Measurements from ENCODE around the gene C5AR2.
"Not testable (repeated sequence)": the region's sequence is repeated elsewhere in the genome, so short reads cannot be mapped to it uniquely, and the experiment has no call there.

C5AR2 gene

DNA sequence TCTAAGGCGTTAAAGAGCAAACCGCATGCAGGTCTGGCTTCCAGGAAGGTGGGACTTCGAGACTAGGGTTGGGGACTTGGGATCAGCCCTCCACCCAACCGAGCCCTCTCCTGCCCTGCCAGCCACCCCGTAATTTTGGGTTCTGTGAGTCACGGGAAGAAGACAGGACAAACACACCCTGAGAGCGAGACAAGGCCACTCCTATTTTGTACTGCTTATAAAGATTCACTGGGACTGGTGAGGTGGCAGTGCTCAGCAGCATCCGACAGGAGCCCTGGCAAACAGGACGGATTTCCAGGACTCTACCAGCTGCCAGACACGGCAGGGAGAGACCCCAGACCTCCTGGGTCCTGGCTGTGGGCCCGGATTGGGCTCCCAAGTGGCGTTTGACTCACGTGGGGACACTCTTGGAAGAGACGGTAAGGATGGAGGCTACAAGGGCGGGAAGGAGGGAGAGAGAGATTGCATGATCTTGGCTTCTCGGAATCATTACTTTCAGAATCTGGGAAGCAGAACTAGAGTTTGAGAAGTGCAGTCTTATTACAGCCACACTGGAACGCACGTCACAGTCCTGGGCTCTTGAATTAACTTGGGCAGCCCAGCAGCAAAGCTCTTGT, at the start of gene C5AR2:
Gene C5AR2 (plus strand): TSS at position 245 of the 617 bp plus-strand sequence. CDS start 8,625 bp downstream, outside the sequence.
- DNase-seq (ENCODE audit: low read depth), result no peak

GRCh38 chr19:47283405-47284059, 48.4 kb upstream of the C5AR2 start:
- no peak for DNase-seq (ENCODE audit: low read depth)

DNA sequence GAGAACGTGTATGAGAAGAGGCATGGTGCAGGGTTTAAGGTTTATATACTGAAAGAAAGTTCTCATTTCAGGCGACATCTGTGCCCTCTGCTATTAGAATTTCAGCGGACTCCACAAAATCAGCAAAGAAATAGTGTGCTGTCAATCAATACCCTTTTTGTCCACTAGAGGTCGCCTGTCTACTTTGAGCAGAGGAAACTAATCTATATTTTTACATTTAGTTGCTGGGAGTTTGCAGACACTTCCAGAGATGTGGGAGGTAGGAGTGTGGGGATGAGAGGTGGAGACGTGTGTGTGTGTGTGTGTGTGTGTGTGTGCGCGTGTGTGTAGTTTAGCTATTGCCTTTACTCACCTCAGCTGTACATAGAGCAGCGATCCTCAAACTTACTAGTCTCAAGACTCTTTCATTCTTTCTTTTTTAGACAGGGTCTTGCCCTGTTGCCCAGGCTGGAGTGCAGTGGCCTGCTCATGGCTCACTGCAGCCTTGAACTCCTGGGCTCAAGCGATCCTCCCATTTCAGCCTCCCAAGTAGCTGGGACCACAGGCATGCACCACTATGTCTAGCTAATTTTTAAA, 47.6 kb upstream of the C5AR2 start:
- DNase-seq (ENCODE audit: low read depth), result no peak

- no peak for DNase-seq (ENCODE audit: low read depth)
These were observed 35.9 kb upstream of the C5AR2 start for GRCh38 chr19:47296036-47296435.

- not testable (repeated sequence) for DNase-seq (ENCODE audit: low read depth)
These were observed 31.1 kb upstream of the C5AR2 start for GRCh38 chr19:47300867-47301266.

DNA sequence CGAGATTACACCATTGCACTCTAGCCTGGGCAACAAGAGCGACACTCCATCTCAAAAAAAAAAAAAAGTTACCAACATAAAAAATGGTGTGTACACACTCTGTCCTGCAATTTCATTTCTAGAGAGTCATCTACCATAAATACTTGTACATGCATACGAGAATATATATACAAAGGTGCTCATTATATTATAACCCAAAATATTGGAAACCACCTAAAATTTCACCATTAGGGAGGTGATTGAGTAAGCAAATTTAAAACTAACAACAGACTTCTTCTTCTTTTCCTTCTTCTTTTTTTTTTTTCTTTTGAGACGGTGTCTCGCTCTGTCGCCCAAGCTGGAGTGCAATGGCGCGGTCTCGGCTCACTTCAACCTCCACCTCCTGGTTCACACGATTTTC, 29.7 kb upstream of the C5AR2 start:
- no peak for DNase-seq (ENCODE audit: low read depth)

DNA sequence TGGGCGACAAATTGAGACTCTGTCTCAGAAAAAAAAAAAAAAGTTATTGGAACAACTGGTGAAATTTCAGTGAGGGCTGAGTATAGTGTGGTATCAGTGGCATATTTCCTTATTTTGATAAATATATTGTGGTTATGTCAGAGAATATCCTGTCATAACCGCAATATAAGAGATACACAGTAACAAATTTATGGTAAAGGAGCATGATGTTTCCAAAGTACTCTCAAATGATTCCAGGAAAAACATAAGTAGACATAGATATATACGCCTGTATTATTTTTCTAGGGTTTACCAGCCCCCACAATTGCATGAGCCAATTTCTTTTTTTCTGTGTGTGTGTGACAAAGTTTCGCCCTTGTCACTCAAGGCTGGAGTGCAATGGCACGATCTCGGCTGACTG, 28.0 kb upstream of the C5AR2 start:
- DNase-seq (ENCODE audit: low read depth), result no peak

DNA sequence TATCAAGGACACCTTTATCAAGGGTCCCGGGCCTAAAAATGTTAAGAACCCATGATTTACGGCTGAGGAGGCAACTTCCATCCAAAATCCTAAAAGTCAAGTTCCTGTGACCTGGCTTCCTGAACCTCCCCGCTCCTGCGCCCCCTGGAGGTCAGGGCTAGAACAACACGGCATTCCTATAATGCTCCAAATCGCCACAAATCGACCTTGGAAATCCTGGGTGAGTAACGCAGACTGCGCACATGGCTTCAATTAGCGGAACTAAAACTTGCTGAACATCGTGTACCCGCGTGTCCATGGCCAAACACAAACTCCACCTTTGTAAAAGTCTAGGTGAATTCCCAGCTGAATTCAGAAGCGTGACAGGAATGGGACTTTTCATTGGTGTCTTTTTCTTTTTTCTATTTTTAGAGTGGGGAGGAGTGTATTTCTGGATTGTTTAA, 26.6 kb upstream of the C5AR2 start:
- DNase-seq (ENCODE audit: low read depth), result peak; percentile 62

DNA sequence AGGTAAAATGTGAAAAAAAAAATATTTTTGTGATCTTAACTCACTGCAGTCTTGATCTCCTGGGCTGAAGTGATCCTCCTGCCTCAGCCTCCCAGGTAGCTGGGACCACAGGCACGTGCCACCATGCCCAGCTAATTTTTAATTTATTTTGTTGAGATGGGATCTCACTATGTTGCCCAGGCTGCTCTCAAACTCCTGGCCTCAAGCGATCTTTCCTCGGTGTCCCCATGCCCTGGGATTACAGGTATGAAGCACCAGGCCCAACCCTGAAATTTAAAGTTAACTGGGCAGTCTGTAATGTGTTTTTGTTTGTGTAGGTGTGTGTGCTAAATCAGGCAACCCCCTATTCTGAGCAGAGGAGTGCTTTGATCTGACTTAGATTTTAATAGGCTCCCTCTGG, 25.7 kb upstream of the C5AR2 start:
- no peak for DNase-seq (ENCODE audit: low read depth)

DNA sequence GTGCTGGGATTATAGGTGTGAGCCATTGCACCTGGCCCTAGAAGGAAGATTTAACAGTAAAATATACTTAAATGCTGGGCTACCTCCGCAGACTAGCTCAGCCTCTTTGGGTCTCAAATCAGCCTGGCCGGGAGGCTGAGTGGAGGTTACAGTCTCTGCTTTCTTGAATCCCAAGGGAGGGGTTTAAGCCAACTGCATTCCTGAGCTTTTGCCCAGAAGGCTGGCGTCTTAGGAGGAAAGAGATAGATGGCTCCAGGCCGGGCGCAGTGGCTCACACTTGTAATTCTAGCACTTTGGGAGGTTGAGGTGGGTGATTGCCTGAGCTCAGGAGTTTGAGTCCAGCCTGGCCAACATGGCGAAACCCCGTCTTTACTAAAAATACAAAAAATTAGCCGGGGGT, 22.9 kb upstream of the C5AR2 start:
- no peak for DNase-seq (ENCODE audit: low read depth)

DNA sequence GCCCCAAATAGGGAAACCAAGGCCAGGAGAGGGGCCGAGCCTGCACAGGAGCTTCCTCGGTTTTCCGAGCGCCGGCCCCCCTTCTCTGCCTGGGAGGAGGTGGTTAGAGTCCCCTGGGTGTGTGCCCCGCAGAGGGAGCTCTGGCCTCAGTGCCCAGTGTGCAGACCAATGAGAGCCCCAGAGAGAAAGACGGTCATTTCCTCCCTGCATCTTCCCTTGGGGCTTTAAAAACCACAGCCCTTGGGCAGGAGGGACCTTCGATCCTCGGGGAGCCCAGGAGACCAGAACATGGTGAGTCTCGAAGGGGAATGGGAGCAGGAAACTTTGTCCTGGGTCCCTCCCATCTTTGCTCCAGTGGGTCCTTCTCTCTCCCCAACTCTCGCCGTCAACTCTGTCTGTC, 22.4 kb upstream of the C5AR2 start, which contains the start of gene C5AR1:
Gene C5AR1 (plus strand): TSS at position 254 of the 400 bp plus-strand sequence. CDS start 35 bp downstream, at position 289.
- DNase-seq (ENCODE audit: low read depth), result no peak

DNA sequence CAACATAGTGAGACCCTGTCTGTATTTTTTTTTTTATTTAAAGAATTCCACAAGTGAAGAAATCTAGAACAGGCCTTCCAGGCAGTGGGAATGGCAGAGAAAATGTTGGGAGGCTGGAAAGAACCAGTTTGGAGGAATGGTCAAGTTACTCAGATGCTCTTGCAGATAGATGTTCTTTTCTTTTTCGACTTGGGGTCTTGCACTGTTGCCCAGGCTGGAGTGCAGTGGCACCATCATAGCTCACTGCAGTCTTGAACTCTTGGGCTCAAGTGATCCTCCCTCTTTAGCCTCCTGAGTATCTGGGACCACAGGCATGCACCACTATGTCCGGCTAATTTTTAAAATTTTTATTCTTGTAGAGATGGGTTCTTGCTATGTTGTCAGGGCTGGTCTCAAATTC, 21.7 kb upstream of the C5AR2 start:
- no peak for DNase-seq (ENCODE audit: low read depth)

- no peak for DNase-seq (ENCODE audit: low read depth)
These were observed 21.2 kb upstream of the C5AR2 start for GRCh38 chr19:47310819-47311218.

DNA sequence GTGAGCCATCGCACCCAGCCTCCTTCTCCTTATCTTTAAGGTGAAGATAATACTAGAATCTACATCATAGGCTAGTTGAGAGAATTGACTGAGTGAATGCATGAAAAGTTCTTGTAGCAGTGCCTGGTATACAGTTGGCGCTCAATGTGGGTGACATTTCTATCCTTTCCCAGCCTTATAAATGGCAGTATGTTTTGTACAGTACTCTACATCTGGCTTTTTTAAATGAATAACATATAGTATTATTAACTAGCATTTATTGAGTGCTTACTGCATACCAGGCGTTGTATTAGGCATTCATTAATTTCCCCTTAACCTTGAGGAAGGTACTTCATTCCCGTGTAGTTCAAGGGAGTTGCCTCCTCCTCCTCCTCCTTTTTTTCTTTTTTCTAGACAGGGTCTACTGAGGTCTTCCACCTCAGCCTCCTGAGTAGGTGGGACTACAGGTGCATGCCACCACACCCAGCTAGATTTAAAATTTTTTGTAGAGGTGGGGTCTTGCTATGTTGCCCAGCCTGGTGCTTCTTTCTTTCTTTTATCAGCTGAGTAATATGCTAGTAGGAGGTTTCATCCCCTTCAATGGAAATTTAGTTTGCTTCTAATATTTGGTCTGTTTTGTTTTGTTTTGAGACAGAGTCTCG, 19.5 kb upstream of the C5AR2 start:
- no peak for DNase-seq (ENCODE audit: low read depth)

- DNase-seq (ENCODE audit: low read depth), result no peak
These were observed 18.1 kb upstream of the C5AR2 start for GRCh38 chr19:47313754-47314295.

- peak; percentile 75 for DNase-seq (ENCODE audit: low read depth)
These were observed 16.7 kb upstream of the C5AR2 start for GRCh38 chr19:47315125-47315821.

- no peak for DNase-seq (ENCODE audit: low read depth)
These were observed 15.5 kb upstream of the C5AR2 start for GRCh38 chr19:47316513-47316912.

- no peak for DNase-seq (ENCODE audit: low read depth)
These were observed 11.8 kb upstream of the C5AR2 start for GRCh38 chr19:47319923-47320871.

- DNase-seq (ENCODE audit: low read depth), result no peak
These were observed 10.3 kb upstream of the C5AR2 start for GRCh38 chr19:47321630-47322029.

DNA sequence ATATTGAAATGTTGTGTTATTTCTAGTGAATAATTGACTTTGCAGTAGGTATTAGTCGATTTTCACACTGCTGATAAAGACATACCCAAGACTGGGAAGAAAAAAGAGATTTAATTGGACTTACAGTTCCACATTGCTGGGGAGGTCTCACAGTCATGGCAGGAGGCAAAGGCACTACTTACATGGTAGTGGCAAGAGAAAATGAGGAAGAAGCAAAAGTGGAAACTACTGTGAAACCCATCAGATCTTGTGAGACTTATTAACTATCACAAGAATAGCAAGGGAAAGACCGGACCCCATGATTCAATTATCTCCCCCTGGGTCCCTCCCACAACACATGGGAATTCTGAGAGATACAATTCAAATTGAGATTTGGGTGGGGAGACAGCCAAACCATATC, 9.9 kb upstream of the C5AR2 start:
- no peak for DNase-seq (ENCODE audit: low read depth)

DNA sequence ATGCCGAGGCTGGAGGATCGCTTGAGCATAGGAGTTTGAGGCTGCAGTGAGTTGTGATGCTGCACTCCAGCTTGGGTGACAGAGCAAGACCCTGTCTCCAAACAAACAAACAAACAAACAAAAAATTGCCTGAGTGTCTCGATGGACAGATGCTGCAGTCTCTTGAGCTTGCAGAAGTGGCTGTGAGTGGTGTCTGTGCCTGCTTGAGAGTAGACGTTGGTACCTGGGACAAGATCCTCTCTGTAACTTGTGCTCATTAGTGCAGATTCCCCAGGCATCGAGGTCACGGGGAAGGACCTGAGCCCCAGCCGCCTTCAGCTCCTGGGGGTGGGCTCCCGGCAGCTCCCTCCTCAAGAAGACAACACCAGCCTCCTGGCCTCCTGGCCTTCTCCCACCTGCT, 8.6 kb upstream of the C5AR2 start:
- no peak for DNase-seq (ENCODE audit: low read depth)

Data from HS-27A (cell line).